ENCODE data around the gene WDR54.

DNA sequence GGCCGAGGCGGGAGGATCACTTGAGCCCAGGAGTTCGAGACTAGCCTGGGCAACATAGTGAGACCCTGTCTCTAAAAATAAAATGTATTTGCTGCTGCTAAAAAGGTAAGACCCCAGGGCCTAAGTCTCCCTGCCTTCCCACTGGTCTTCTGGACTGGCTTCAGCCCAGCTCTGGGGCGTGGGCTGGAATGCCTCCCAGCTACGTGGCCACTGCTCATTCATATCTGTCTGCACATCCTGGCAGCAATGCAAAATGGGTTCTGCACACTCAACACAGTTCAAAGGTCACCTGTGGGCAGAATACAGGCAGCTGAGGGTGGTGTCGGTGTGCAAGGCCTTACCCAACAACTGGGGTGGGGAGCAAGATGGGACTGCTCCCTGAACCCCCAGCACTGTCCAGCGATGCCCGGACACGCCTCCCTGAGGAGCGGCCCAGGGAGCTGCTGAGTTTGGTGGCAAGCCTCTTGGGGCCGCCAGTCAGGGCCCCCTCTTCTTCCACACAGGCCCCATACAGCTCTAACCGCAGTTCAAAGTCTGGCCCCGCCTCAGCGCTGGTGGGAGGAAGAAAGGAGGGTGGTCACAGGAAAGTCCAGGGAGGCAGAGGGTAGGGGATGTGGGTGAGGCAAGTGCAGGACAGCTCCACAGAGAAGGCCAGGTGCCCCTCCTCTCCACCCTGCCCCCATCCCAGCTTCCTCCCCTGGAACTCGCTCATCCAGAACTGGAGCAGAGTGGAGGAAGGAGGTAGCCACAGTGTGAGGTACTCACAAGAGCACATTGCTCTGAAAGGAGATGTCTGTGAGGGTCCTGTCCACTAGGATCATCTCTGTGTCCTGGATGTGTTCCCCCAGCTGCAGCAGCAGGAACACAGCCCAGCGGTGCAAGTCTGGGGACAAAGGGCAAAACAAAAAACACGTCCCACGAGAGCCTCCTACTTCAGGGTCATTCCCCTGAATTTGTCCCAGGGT lies 8.2 kb downstream of the WDR54 start:
- TF ChIP-seq, protein P1, sequence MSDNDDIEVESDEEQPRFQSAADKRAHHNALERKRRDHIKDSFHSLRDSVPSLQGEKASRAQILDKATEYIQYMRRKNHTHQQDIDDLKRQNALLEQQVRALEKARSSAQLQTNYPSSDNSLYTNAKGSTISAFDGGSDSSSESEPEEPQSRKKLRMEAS (IDR thresholded peaks at IDR 0.05): peak; percentile 34
- TF ChIP-seq, protein P2, sequence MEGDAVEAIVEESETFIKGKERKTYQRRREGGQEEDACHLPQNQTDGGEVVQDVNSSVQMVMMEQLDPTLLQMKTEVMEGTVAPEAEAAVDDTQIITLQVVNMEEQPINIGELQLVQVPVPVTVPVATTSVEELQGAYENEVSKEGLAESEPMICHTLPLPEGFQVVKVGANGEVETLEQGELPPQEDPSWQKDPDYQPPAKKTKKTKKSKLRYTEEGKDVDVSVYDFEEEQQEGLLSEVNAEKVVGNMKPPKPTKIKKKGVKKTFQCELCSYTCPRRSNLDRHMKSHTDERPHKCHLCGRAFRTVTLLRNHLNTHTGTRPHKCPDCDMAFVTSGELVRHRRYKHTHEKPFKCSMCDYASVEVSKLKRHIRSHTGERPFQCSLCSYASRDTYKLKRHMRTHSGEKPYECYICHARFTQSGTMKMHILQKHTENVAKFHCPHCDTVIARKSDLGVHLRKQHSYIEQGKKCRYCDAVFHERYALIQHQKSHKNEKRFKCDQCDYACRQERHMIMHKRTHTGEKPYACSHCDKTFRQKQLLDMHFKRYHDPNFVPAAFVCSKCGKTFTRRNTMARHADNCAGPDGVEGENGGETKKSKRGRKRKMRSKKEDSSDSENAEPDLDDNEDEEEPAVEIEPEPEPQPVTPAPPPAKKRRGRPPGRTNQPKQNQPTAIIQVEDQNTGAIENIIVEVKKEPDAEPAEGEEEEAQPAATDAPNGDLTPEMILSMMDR (IDR thresholded peaks at IDR 0.05; ENCODE audit: low read depth, low read length, missing input control): no peak
- TF ChIP-seq, protein P3, sequence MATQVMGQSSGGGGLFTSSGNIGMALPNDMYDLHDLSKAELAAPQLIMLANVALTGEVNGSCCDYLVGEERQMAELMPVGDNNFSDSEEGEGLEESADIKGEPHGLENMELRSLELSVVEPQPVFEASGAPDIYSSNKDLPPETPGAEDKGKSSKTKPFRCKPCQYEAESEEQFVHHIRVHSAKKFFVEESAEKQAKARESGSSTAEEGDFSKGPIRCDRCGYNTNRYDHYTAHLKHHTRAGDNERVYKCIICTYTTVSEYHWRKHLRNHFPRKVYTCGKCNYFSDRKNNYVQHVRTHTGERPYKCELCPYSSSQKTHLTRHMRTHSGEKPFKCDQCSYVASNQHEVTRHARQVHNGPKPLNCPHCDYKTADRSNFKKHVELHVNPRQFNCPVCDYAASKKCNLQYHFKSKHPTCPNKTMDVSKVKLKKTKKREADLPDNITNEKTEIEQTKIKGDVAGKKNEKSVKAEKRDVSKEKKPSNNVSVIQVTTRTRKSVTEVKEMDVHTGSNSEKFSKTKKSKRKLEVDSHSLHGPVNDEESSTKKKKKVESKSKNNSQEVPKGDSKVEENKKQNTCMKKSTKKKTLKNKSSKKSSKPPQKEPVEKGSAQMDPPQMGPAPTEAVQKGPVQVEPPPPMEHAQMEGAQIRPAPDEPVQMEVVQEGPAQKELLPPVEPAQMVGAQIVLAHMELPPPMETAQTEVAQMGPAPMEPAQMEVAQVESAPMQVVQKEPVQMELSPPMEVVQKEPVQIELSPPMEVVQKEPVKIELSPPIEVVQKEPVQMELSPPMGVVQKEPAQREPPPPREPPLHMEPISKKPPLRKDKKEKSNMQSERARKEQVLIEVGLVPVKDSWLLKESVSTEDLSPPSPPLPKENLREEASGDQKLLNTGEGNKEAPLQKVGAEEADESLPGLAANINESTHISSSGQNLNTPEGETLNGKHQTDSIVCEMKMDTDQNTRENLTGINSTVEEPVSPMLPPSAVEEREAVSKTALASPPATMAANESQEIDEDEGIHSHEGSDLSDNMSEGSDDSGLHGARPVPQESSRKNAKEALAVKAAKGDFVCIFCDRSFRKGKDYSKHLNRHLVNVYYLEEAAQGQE (IDR thresholded peaks at IDR 0.05): peak; percentile 57
- TF ChIP-seq RAD21 (IDR thresholded peaks at IDR 0.05) (peak; percentile 46 to 64), GABPA (IDR thresholded peaks at IDR 0.05 in 1 of 2, conservative IDR thresholded peaks at IDR 0.05 in 1 of 2) (peak in 1 of 2 donors; percentile 65), FOXA1 (IDR thresholded peaks at IDR 0.05) (no peak), FOXA2 (IDR thresholded peaks at IDR 0.05) (no peak)
- TF ChIP-seq, protein P4, sequence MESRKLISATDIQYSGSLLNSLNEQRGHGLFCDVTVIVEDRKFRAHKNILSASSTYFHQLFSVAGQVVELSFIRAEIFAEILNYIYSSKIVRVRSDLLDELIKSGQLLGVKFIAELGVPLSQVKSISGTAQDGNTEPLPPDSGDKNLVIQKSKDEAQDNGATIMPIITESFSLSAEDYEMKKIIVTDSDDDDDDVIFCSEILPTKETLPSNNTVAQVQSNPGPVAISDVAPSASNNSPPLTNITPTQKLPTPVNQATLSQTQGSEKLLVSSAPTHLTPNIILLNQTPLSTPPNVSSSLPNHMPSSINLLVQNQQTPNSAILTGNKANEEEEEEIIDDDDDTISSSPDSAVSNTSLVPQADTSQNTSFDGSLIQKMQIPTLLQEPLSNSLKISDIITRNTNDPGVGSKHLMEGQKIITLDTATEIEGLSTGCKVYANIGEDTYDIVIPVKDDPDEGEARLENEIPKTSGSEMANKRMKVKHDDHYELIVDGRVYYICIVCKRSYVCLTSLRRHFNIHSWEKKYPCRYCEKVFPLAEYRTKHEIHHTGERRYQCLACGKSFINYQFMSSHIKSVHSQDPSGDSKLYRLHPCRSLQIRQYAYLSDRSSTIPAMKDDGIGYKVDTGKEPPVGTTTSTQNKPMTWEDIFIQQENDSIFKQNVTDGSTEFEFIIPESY (IDR thresholded peaks at IDR 0.05): peak; percentile 36

Data from liver (tissue), 3 donors.